IPS DF 6.9 (cell line): Measurements from ENCODE around the gene SLC12A8.

Source experiments
- DNase-seq: peaks from one replicate; pipeline ENCODE4 v3.0.0-alpha.2; 2013; ENCODE audit warnings: low read depth, low spot score
- H3K27ac ChIP-seq: one replicate; pipeline ENCODE4 v1.5.1; 2013; ENCODE audit warnings: low read length, control low read depth
- H3K27me3 ChIP-seq: 2 replicates; pipeline ENCODE4 v1.6.1; 2013; ENCODE audit warnings: mild to moderate bottlenecking, low read length; ENCODE audit not compliant: control insufficient read depth, insufficient read depth
- H3K36me3 ChIP-seq: 2 replicates; pipeline ENCODE4 v1.6.1; 2013; ENCODE audit warnings: low read length; ENCODE audit not compliant: control insufficient read depth, insufficient read depth
- H3K4me1 ChIP-seq: 2 replicates; pipeline ENCODE4 v1.6.1; 2013; ENCODE audit warnings: low read length; ENCODE audit not compliant: control insufficient read depth, insufficient read depth
- H3K4me3 ChIP-seq: 2 replicates; pipeline ENCODE4 v1.5.1; 2013; ENCODE audit warnings: mild to moderate bottlenecking, low read length
- H3K9me3 ChIP-seq: 2 replicates; pipeline ENCODE4 v1.6.1; 2013; ENCODE audit warnings: low read length, inconsistent platforms; ENCODE audit not compliant: control insufficient read depth, insufficient read depth
- WGBS: extraction: QIAGEN DNeasy Blood & Tissue Kit; methylation state at CpG from one replicate; pipeline ENCODE4 v1.1.7; 2013; ENCODE audit warnings: mixed read lengths, missing lambda C conversion rate; ENCODE audit not compliant: insufficient read length, insufficient coverage; 5-methylcytosine and 5-hydroxymethylcytosine counted together

Gene SLC12A8

GRCh38 chr3:125054062-125054448, 158.5 kb downstream of the SLC12A8 start:
- H3K4me3 ChIP-seq, result no peak overlapping the region
- peaks cover 5% of the 10 kb centered on the region; the same call in 1 of the 2 replicates for H3K4me1 ChIP-seq
- no CpG with 5 or more reads among the region's 7 CpGs for WGBS
- peaks cover 2% of the 10 kb centered on the region; the same call in 1 of the 2 replicates for H3K27me3 ChIP-seq
- no peak overlapping the region for H3K27ac ChIP-seq
- no peaks in the 10 kb centered on the region; the same call in 1 of the 2 replicates for H3K36me3 ChIP-seq
- DNase-seq, result no peak
- H3K9me3 ChIP-seq, result no peaks in the 10 kb centered on the region

- H3K36me3 ChIP-seq, result no peaks in the 10 kb centered on the region; the same call in 1 of the 2 replicates
- H3K27ac ChIP-seq, result no peak overlapping the region
- no peak for DNase-seq
- peaks cover 2% of the 10 kb centered on the region; the same call in 1 of the 2 replicates for H3K4me1 ChIP-seq
- H3K27me3 ChIP-seq, result peaks cover 2% of the 10 kb centered on the region; the same call in 1 of the 2 replicates
- no peak overlapping the region for H3K4me3 ChIP-seq
- H3K9me3 ChIP-seq, result no peaks in the 10 kb centered on the region
- no CpG with 5 or more reads among the region's 2 CpGs for WGBS
These were observed 159.2 kb downstream of the SLC12A8 start for GRCh38 chr3:125053304-125053699.

GRCh38 chr3:125052624-125053303, 159.8 kb downstream of the SLC12A8 start:
- WGBS, result no CpG with 5 or more reads among the region's 8 CpGs
- no peak for DNase-seq
- H3K4me1 ChIP-seq, result peaks cover 2% of the 10 kb centered on the region; the same call in 1 of the 2 replicates
- no peaks in the 10 kb centered on the region for H3K9me3 ChIP-seq
- peaks cover 2% of the 10 kb centered on the region; the same call in 1 of the 2 replicates for H3K27me3 ChIP-seq
- H3K27ac ChIP-seq, result no peak overlapping the region
- no peak overlapping the region for H3K4me3 ChIP-seq
- no peaks in the 10 kb centered on the region; the same call in 1 of the 2 replicates for H3K36me3 ChIP-seq

DNA sequence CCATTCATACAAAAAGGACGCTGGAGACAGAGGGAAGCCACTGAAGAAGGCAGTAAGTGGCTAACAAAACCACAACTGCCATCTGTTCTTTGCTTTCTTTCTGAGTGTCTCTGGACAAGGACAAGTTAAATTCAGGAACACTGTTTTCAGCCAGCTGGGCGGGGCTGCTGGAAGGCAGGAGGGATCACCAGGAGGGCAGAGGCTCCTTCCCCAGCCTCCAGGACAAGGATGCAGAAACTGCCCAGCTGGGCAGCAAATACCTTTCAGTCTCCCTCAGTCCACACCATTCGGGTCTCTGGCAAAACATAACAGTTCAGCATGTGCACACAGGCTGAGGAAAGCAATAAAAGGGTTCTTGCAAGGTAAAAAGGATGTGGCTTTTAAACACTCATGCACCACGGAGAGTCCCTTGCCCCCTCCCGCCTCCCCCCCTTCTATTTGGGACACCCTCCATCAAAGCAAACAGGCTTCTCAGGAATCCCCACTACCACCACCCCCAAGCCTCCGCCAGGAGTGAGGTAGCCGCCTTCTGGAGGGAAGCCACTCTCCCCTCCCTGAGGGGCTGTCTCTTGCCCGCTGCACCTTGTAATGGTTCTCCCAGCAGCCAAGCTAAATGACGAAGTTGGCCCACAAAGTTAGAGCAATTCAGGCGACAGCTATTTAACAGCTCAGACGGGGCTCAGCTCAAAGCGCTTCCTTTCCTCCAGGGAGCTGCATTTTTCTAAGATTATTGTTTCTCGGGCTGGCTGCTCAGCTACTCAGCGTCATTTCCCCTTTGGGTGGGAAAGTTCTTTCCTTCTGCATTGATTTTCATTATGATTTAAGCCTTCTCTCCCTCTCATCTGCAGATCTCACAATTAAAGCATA, 160.6 kb downstream of the SLC12A8 start:
- no CpG with 5 or more reads among the region's 14 CpGs for WGBS
- Histone ChIP-seq H3K9me3 (no peaks in the 10 kb centered on the region), H3K4me3 (no peak overlapping the region), H3K36me3 (no peaks in the 10 kb centered on the region; the same call in 1 of the 2 replicates), H3K27ac (no peak overlapping the region), H3K4me1 (peaks cover 2% of the 10 kb centered on the region; the same call in 1 of the 2 replicates), H3K27me3 (no peaks in the 10 kb centered on the region; the same call in 1 of the 2 replicates)
- DNase-seq, result no peak

DNA sequence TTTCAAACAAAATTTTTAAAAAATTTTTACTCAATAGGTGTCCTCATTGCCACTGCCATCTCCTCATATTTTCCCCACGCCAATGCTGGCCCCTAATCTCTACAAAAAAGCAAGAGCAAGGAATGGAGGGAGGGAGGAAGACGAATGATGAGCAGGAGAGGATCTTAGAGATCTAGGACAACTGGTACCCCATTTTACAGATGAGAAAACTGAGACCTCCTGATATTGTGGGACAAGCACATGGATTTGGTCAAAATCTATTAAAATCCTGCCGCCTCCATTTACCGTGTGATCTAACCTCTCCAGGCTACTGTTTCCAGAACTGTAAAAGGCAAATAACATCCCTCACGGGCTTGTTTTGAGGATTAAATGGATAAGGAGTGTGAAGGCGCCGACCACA, 161.3 kb downstream of the SLC12A8 start:
- Histone ChIP-seq H3K4me1 (peaks cover 2% of the 10 kb centered on the region; the same call in 1 of the 2 replicates), H3K4me3 (no peak overlapping the region), H3K9me3 (no peaks in the 10 kb centered on the region), H3K27me3 (no peaks in the 10 kb centered on the region; the same call in 1 of the 2 replicates), H3K27ac (no peak overlapping the region), H3K36me3 (no peaks in the 10 kb centered on the region; the same call in 1 of the 2 replicates)
- WGBS, result no CpG with 5 or more reads among the region's 7 CpGs
- no peak for DNase-seq

GRCh38 chr3:125050488-125051090, 162.0 kb downstream of the SLC12A8 start:
- Histone ChIP-seq H3K4me3 (no peak overlapping the region), H3K27me3 (no peaks in the 10 kb centered on the region; the same call in 1 of the 2 replicates), H3K9me3 (no peaks in the 10 kb centered on the region), H3K4me1 (peaks cover 2% of the 10 kb centered on the region; the same call in 1 of the 2 replicates), H3K36me3 (no peaks in the 10 kb centered on the region; the same call in 1 of the 2 replicates), H3K27ac (no peak overlapping the region)
- DNase-seq, result no peak
- WGBS, result no CpG with 5 or more reads among the region's 6 CpGs

DNA sequence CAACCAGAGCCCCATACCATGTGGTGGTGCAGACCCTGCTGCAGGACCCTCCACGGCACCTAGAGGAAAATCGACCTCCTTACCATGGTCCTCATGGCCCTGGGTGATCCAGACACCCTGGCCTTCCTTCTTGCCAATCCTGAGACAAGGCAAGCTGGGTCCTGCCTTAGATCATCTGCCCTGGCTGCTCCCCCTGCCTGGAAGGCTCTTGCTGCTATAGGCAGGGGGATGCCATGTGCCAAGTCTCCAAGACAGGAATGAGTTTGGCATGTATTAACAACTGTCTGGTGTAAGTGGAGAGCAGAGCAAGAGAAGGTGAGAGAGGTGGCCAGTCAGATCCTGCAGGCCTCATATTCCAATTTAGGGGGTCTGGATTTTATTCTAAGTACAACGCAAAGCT, 164.3 kb downstream of the SLC12A8 start:
- Histone ChIP-seq H3K4me1 (no peaks in the 10 kb centered on the region), H3K27me3 (no peaks in the 10 kb centered on the region), H3K36me3 (no peaks in the 10 kb centered on the region), H3K9me3 (no peaks in the 10 kb centered on the region), H3K4me3 (no peak overlapping the region), H3K27ac (no peak overlapping the region)
- DNase-seq, result no peak
- WGBS, result no CpG with 5 or more reads among the region's 3 CpGs

- H3K27ac ChIP-seq, result no peak overlapping the region
- no peak for DNase-seq
- H3K4me3 ChIP-seq, result no peak overlapping the region
- H3K36me3 ChIP-seq, result no peaks in the 10 kb centered on the region
- H3K27me3 ChIP-seq, result no peaks in the 10 kb centered on the region
- H3K4me1 ChIP-seq, result 0 out of 2 replicates have a peak, but pooled peaks cover 1% of the 10 kb centered on the region
- WGBS, result no CpG with 5 or more reads among the region's 2 CpGs
- H3K9me3 ChIP-seq, result no peaks in the 10 kb centered on the region
These were observed 166.6 kb downstream of the SLC12A8 start for GRCh38 chr3:125045965-125046364.

GRCh38 chr3:125045194-125045593, 167.4 kb downstream of the SLC12A8 start:
- DNase-seq, result no peak
- 0 out of 2 replicates have a peak, but pooled peaks cover 1% of the 10 kb centered on the region for H3K4me1 ChIP-seq
- no CpG with 5 or more reads among the region's 5 CpGs for WGBS
- H3K27ac ChIP-seq, result no peak overlapping the region
- H3K4me3 ChIP-seq, result no peak overlapping the region
- H3K36me3 ChIP-seq, result no peaks in the 10 kb centered on the region
- no peaks in the 10 kb centered on the region for H3K27me3 ChIP-seq
- no peaks in the 10 kb centered on the region for H3K9me3 ChIP-seq

DNA sequence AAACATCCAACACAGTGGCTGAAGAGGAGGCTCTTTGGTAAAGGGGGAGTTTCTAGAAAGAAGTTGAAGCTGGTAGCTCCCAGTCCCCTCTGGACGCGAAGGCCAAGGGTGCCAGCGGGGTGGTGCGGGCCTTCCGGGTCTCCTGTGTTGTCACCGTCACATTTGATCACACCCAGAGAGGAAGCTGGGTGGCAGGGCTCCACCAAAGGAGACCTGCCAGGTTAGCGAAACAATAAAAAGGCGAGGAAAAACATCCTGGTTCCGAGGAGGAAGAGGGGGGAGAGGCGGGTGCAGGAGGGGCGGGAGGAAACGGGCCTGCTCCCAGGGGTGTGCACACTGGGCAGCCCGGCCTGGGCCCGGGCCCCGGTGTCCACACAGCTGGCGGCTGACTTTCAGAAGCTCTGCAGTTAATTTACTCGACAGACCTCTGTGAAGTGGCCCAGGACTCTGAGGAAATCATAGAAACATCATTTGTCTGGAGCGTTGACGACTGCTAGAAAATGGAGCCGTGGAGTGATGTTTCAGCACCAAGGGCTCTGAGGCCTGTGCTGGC, 168.9 kb downstream of the SLC12A8 start:
- 0 out of 2 replicates have a peak, but pooled peaks cover 1% of the 10 kb centered on the region for H3K4me1 ChIP-seq
- no peaks in the 10 kb centered on the region; the same call in 1 of the 2 replicates for H3K27me3 ChIP-seq
- H3K36me3 ChIP-seq, result no peaks in the 10 kb centered on the region
- no peak overlapping the region for H3K27ac ChIP-seq
- H3K9me3 ChIP-seq, result no peaks in the 10 kb centered on the region
- WGBS, result no CpG with 5 or more reads among the region's 20 CpGs
- no peak overlapping the region for H3K4me3 ChIP-seq
- no peak for DNase-seq
